NCI-H748 (cell line): ENCODE results near the gene KRTAP21-1.
"Not testable (repeated sequence)": the region's sequence is repeated elsewhere in the genome, so short reads cannot be mapped to it uniquely, and the experiment has no call there.

Source experiments
- DNase-seq: peaks from one replicate; lab custom pipeline; 2025; ENCODE audit not compliant: unreplicated experiment; lab: John Stamatoyannopoulos, UW

The KRTAP21-1 gene

GRCh38 chr21:30755328-30755727 is at the start of gene KRTAP21-1:
TSS of gene KRTAP21-1 (minus strand) at chr21:30755428. CDS start at chr21:30755378, 50 bp downstream.
- not testable (repeated sequence) for DNase-seq

GRCh38 chr21:30800605-30801004 is 45.4 kb upstream of the KRTAP21-1 start:
- no peak for DNase-seq

GRCh38 chr21:30793581-30794314 is 38.5 kb upstream of the KRTAP21-1 start:
- DNase-seq = no peak

- no peak for DNase-seq
These were observed 24.0 kb upstream of the KRTAP21-1 start for GRCh38 chr21:30779249-30779648.

- DNase-seq = no peak
These were observed 14.7 kb upstream of the KRTAP21-1 start for GRCh38 chr21:30769724-30770431.

- DNase-seq = no peak
These were observed 5.5 kb upstream of the KRTAP21-1 start for GRCh38 chr21:30760776-30761175.

GRCh38 chr21:30758306-30758705 is 3.1 kb upstream of the KRTAP21-1 start:
- no peak for DNase-seq

GRCh38 chr21:30747159-30747558 is 8.1 kb downstream of the KRTAP21-1 start, which contains the start of gene KRTAP21-2:
TSS of gene KRTAP21-2 (minus strand) at chr21:30747259. CDS start at chr21:30747202, 57 bp downstream.
- DNase-seq = no peak

- DNase-seq = no peak
These were observed 14.8 kb downstream of the KRTAP21-1 start for GRCh38 chr21:30740462-30740861.

GRCh38 chr21:30733026-30733425 is 22.2 kb downstream of the KRTAP21-1 start:
- no peak for DNase-seq

GRCh38 chr21:30726726-30727125 is 28.5 kb downstream of the KRTAP21-1 start:
- DNase-seq = no peak

GRCh38 chr21:30719401-30719800 is 35.8 kb downstream of the KRTAP21-1 start:
- DNase-seq = no peak

GRCh38 chr21:30718239-30718909 is 36.9 kb downstream of the KRTAP21-1 start, which contains the start of gene KRTAP21-3:
TSS of gene KRTAP21-3 (minus strand) at chr21:30718777. CDS start at chr21:30718759, 18 bp downstream.
- DNase-seq = no peak

GRCh38 chr21:30717105-30717504 is 38.1 kb downstream of the KRTAP21-1 start:
- DNase-seq = no peak

- no peak for DNase-seq
These were observed 40.3 kb downstream of the KRTAP21-1 start for GRCh38 chr21:30714946-30715345.

- DNase-seq = no peak
These were observed 40.8 kb downstream of the KRTAP21-1 start for GRCh38 chr21:30714456-30714855.

- no peak for DNase-seq
These were observed 41.5 kb downstream of the KRTAP21-1 start for GRCh38 chr21:30713766-30714165.

GRCh38 chr21:30710499-30710898 is 44.7 kb downstream of the KRTAP21-1 start:
- DNase-seq = no peak

- DNase-seq = no peak
These were observed 47.8 kb downstream of the KRTAP21-1 start for GRCh38 chr21:30707409-30707808.
